ENCODE results near the gene ANXA3.

ANXA3 gene

GRCh38 chr4:78647272-78647671 is 95.7 kb downstream of the ANXA3 start:
- H3K4me3 ChIP-seq (ENCODE audit: low read length) = no peak overlapping the region
- no peak for TF ChIP-seq ZNF274 (IDR thresholded peaks at IDR 0.05; ENCODE audit: low read depth, low read length)

- TF ChIP-seq ZNF274 (IDR thresholded peaks at IDR 0.05; ENCODE audit: low read depth, low read length) = no peak
- no peak overlapping the region for H3K4me3 ChIP-seq (ENCODE audit: low read length)
Measured at GRCh38 chr4:78648640-78649363, 97.2 kb downstream of the ANXA3 start.

- H3K4me3 ChIP-seq (ENCODE audit: low read length) = no peak overlapping the region
- no peak for TF ChIP-seq ZNF274 (IDR thresholded peaks at IDR 0.05; ENCODE audit: low read depth, low read length)
Measured at GRCh38 chr4:78650106-78651024, 98.8 kb downstream of the ANXA3 start.

- TF ChIP-seq ZNF274 (IDR thresholded peaks at IDR 0.05; ENCODE audit: low read depth, low read length) = no peak
- H3K4me3 ChIP-seq (ENCODE audit: low read length) = no peak overlapping the region
Measured at GRCh38 chr4:78651250-78651860, 99.8 kb downstream of the ANXA3 start.

- TF ChIP-seq ZNF274 (IDR thresholded peaks at IDR 0.05; ENCODE audit: low read depth, low read length) = no peak
- H3K4me3 ChIP-seq (ENCODE audit: low read length) = no peak overlapping the region
Measured at GRCh38 chr4:78652282-78652876, 100.8 kb downstream of the ANXA3 start.

- no peak overlapping the region for H3K4me3 ChIP-seq (ENCODE audit: low read length)
Measured at GRCh38 chr4:78653655-78654054, 102.1 kb downstream of the ANXA3 start.

GRCh38 chr4:78654807-78655206 is 103.2 kb downstream of the ANXA3 start:
- H3K4me3 ChIP-seq (ENCODE audit: low read length) = no peak overlapping the region
- TF ChIP-seq ZNF274 (IDR thresholded peaks at IDR 0.05; ENCODE audit: low read depth, low read length) = no peak

More at GRCh38 chr4:78653655-78654054, 102.1 kb downstream of the ANXA3 start:
- TF ChIP-seq ZNF274 (IDR thresholded peaks at IDR 0.05; ENCODE audit: low read depth, low read length) = no peak

GRCh38 chr4:78656968-78657445 is 105.4 kb downstream of the ANXA3 start:
- TF ChIP-seq ZNF274 (IDR thresholded peaks at IDR 0.05; ENCODE audit: low read depth, low read length) = no peak
- H3K4me3 ChIP-seq (ENCODE audit: low read length) = peak overlapping the region; percentile 35; the same call in 1 of the 2 replicates

- no peak overlapping the region for H3K4me3 ChIP-seq (ENCODE audit: low read length)
- no peak for TF ChIP-seq ZNF274 (IDR thresholded peaks at IDR 0.05; ENCODE audit: low read depth, low read length)
Measured at GRCh38 chr4:78659264-78659663, 107.7 kb downstream of the ANXA3 start.

- H3K4me3 ChIP-seq (ENCODE audit: low read length) = no peak overlapping the region
- no peak for TF ChIP-seq ZNF274 (IDR thresholded peaks at IDR 0.05; ENCODE audit: low read depth, low read length)
Measured at GRCh38 chr4:78659665-78660064, 108.1 kb downstream of the ANXA3 start.

All from GM08714 (cell line).